Sigmoid colon (tissue), 7 donors: ENCODE results near the gene SCUBE1. TPM values are rescaled to one million over a fixed set of nuclear protein-coding genes. Genes with fewer than 3 reads are reported as not detected.

Source experiments
- DNase-seq: peaks from one replicate; pipeline ENCODE4 v3.0.0-alpha.2; 2019
- H3K27ac ChIP-seq, 4 donors: fragments of 200-600 bp; sonication (generic); one replicate each; pipeline ENCODE4 v1.5.1; 2016 to 2019; ENCODE audit warnings: mild to moderate bottlenecking in 1 of 4
- H3K27me3 ChIP-seq, 3 donors: fragments of 200-600 bp; sonication (generic); one replicate each; pipeline ENCODE4 v1.5.1; 2019; ENCODE audit warnings: mild to moderate bottlenecking in 1 of 3
- H3K36me3 ChIP-seq, 4 donors: fragments of 200-600 bp; sonication (generic); one replicate each; pipeline ENCODE4 v1.5.1; 2016 to 2019
- H3K4me1 ChIP-seq, 4 donors: fragments of 200-600 bp; sonication (generic); one replicate each; pipeline ENCODE4 v1.5.1; 2017 to 2019
- H3K4me3 ChIP-seq, 4 donors: fragments of 200-600 bp; sonication (generic); one replicate each; pipeline ENCODE4 v1.5.1; 2017 to 2019; ENCODE audit warnings: mild to moderate bottlenecking in 2 of 4, moderate library complexity in 1 of 4
- H3K9me3 ChIP-seq, 4 donors: fragments of 200-600 bp in 3 of 4; sonication (generic) in 3 of 4; one replicate each; pipeline versions ENCODE4 v1.5.1 to v1.6.1; 2013 to 2019
- EP300 ChIP-seq, 4 donors: sonication (generic); formaldehyde crosslinking; IDR thresholded peaks; one replicate each; pipeline ENCODE4 v1.6.1; 2017; ENCODE audit warnings: antibody characterized with exemption in 4 of 4
- POLR2A ChIP-seq, 2 donors: fragments of 450-650 bp; IDR thresholded peaks; one replicate each; pipeline ENCODE4 v1.6.1; 2016; ENCODE audit warnings: antibody characterized with exemption in 2 of 2, mild to moderate bottlenecking in 2 of 2, moderate library complexity in 2 of 2
- POLR2AphosphoS5 ChIP-seq, 4 donors: sonication (generic); formaldehyde crosslinking; IDR thresholded peaks; one replicate each; pipeline ENCODE4 v1.6.1; 2017; ENCODE audit warnings: antibody characterized with exemption in 4 of 4
- WGBS, 2 donors: extraction: QIAGEN DNeasy Blood & Tissue Kit; methylation state at CpG; one replicate each; pipeline ENCODE4 v1.1.7; 2013; 5-methylcytosine and 5-hydroxymethylcytosine counted together
- intact Hi-C: fragments of 100-400 bp; cut with DNase I; formaldehyde crosslinking; loops from one replicate; pipeline ENCODE4 v1.15.1; 2023
- polyA plus RNA-seq, 3 donors: library from polyadenylated mRNA; stranded (reverse); fragments of 200-250 nt; gene quantifications; one replicate each; pipeline ENCODE4 v1.2.3, GENCODE V29; 2013
- total RNA-seq, 4 donors: library from RNA; depleted of rRNA; stranded (reverse); fragments of >200 nt; gene quantifications; one replicate each; pipeline ENCODE4 v1.1.0, GENCODE V29; 2016
- TF ChIP-seq, protein P1 (sequence below), 4 experiments: fragments of 450-650 bp in 3 of 4; fragments of 200-600 bp in 1 of 4; IDR thresholded peaks; one replicate each; pipeline ENCODE4 v1.5.1; 2016 to 2019; ENCODE audit warnings: antibody characterized with exemption in 4 of 4, mild to moderate bottlenecking in 3 of 4, moderate library complexity in 2 of 4
- donor health status: healthy with polysubstance abuse.
- donor health status: Bipolar disorder and iron deficiency.
- donor health status: healthy.

SCUBE1 gene
- total and polyA plus RNA-seq, 7 donors, result 0.23 to 1.1 (median 0.55) TPM

DNA sequence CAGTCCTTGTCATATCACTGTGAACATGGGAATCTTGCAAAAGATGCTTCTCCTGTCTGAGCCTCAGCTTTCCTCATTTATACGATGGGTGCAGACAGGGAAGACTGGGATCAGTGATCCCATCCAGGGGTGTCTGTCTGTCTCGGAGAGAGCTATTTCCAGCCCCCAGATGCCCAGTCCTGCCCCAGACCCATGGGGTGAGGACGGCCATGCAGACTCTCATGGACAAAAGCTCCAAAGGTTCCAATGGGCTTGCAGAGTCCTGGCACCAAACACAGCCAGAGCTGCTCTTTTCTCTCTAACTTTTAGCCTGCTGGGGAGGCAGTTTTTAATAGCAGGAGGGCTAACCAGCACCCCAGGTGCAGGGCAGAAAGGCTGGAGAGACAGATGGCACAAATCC is 5.2 kb downstream of the SCUBE1 start:
- Histone ChIP-seq H3K4me1 (peaks cover 0 to 11% (median 9%) of the 10 kb centered on the region in 4 donors), H3K36me3 (no peaks in the 10 kb centered on the region), H3K27ac (peak overlapping the region in 2 of 4 donors; percentile 14 to 70), H3K4me3 (no peak overlapping the region), H3K27me3 (peaks cover 9 to 31% (median 24%) of the 10 kb centered on the region in 3 donors), H3K9me3 (no peaks in the 10 kb centered on the region)
- TF ChIP-seq, protein P1, sequence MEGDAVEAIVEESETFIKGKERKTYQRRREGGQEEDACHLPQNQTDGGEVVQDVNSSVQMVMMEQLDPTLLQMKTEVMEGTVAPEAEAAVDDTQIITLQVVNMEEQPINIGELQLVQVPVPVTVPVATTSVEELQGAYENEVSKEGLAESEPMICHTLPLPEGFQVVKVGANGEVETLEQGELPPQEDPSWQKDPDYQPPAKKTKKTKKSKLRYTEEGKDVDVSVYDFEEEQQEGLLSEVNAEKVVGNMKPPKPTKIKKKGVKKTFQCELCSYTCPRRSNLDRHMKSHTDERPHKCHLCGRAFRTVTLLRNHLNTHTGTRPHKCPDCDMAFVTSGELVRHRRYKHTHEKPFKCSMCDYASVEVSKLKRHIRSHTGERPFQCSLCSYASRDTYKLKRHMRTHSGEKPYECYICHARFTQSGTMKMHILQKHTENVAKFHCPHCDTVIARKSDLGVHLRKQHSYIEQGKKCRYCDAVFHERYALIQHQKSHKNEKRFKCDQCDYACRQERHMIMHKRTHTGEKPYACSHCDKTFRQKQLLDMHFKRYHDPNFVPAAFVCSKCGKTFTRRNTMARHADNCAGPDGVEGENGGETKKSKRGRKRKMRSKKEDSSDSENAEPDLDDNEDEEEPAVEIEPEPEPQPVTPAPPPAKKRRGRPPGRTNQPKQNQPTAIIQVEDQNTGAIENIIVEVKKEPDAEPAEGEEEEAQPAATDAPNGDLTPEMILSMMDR (IDR thresholded peaks at IDR 0.05), result no peak
- no peak for TF ChIP-seq EP300 (IDR thresholded peaks at IDR 0.05)
- no peak for TF ChIP-seq POLR2AphosphoS5 (IDR thresholded peaks at IDR 0.05)
- TF ChIP-seq POLR2A (IDR thresholded peaks at IDR 0.05), result no peak
- no peak for DNase-seq
- WGBS, 2 donors, result 77 to 88% methylated on average over 3 of the region's 3 CpGs
- intact Hi-C loops, result no loop called here

DNA sequence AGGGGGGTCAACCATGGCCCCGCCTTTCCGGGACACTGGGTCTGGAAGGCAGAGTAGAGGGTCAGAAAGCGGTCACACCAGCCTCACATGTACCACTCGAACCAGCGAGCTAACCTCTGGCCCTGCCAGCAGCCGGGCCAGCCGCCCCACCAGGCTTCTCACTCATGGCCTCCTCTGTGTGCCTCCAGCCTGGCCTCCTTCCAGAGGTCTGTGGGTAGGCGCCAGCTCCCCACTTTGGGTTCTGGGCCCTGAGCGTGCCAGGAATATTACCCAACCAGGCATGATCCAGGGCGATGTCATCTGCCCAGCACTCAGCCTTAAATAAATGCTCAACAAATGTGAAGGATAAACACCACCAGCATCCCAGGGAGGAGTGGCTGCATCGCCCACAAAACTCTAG is 5.8 kb downstream of the SCUBE1 start:
- no peak for DNase-seq
- H3K4me1 ChIP-seq, result peaks cover 0 to 6% (median 3%) of the 10 kb centered on the region in 4 donors
- H3K9me3 ChIP-seq, result no peaks in the 10 kb centered on the region

DNA sequence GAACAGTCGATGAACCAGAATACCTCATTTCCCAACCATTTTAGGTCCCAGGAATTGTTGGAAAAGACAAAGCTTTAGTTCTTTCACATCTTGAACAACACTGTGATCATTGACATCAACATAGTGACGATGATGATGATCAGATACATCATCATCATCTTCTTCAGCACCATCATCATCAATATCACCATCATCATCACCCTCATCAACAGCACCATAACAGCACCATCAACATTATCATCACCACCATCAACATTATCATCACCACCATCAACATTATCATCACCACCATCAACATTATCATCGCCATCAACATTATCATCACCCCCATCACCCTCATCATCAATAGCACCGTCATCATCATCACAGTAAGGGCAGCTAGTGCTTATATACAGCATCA is 8.8 kb downstream of the SCUBE1 start:
- intact Hi-C loops, result no loop called here
- DNase-seq, result no peak
- Histone ChIP-seq H3K36me3 (no peaks in the 10 kb centered on the region), H3K4me1 (peaks cover 0 to 4% (median 0%) of the 10 kb centered on the region in 4 donors), H3K27ac (no peak overlapping the region), H3K9me3 (no peaks in the 10 kb centered on the region), H3K4me3 (no peak overlapping the region), H3K27me3 (no peaks in the 10 kb centered on the region)
- WGBS, 2 donors, result 87 to 90% methylated on average over 4 of the region's 4 CpGs
- TF ChIP-seq, protein P1 (IDR thresholded peaks at IDR 0.05), result no peak
- TF ChIP-seq POLR2AphosphoS5 (IDR thresholded peaks at IDR 0.05), result no peak

More for the DNA sequence above, 5.8 kb downstream of the SCUBE1 start:
- H3K27ac ChIP-seq, result peak overlapping the region in 1 of 4 donors; percentile 70
- H3K36me3 ChIP-seq, result no peaks in the 10 kb centered on the region
- H3K4me3 ChIP-seq, result no peak overlapping the region
- intact Hi-C loops, result no loop called here
- no peak for TF ChIP-seq POLR2AphosphoS5 (IDR thresholded peaks at IDR 0.05)
- TF ChIP-seq, protein P1 (IDR thresholded peaks at IDR 0.05), result no peak
- TF ChIP-seq EP300 (IDR thresholded peaks at IDR 0.05), result no peak
- TF ChIP-seq POLR2A (IDR thresholded peaks at IDR 0.05), result no peak
- WGBS, 2 donors, result 80 to 86% methylated on average over 11 of the region's 11 CpGs
- peaks cover 5 to 26% (median 18%) of the 10 kb centered on the region in 3 donors for H3K27me3 ChIP-seq

DNA sequence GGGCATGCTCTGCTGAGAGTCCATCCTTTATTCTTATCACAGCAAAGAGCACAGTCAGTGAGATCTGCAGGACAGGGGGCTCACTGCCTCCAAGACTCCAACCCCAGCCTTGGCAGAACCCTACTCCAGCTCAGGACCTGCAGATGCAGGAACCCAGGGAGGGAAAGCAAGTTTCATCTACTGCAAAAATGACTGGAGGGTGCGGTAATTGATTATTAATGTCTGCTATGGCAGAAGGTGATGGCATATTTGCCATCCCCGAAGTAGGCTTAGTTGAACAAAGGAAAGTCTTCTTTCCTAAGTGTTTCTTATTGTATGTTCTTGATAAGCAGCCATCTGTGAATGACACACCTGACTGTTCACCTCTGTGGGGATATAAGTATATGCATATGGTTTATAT is 9.2 kb downstream of the SCUBE1 start:
- Histone ChIP-seq H3K27ac (no peak overlapping the region), H3K4me3 (no peak overlapping the region), H3K4me1 (peaks cover 0 to 4% (median 0%) of the 10 kb centered on the region in 4 donors), H3K27me3 (no peaks in the 10 kb centered on the region), H3K36me3 (no peaks in the 10 kb centered on the region), H3K9me3 (no peaks in the 10 kb centered on the region)
- intact Hi-C loops, result no loop called here
- WGBS, 2 donors, result 72 to 89% methylated on average over 2 of the region's 2 CpGs
- no peak for DNase-seq
- no peak for TF ChIP-seq POLR2A (IDR thresholded peaks at IDR 0.05)

DNA sequence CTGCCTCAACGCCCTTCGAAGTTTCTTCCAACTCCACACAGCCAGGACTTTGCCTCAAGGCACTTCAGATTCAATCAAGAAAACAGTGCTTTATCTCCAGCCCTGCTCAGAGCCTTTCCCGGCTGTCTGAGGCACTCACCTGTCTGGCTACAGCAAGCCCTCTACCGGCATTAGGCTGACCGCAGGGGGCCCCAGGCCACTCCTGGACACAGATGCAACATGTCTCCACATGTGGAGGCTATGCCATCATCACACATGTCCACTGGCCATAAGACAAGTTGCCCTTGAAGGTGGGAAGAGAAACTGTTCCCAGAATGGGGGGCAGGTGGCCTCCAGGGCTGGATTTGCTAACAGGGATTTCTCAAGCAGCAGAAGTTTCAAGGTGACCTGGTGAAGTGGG is 10.0 kb downstream of the SCUBE1 start:
- Histone ChIP-seq H3K27me3 (no peaks in the 10 kb centered on the region), H3K4me1 (peaks cover 0 to 4% (median 0%) of the 10 kb centered on the region in 4 donors), H3K4me3 (no peak overlapping the region), H3K27ac (no peak overlapping the region), H3K9me3 (no peaks in the 10 kb centered on the region), H3K36me3 (no peaks in the 10 kb centered on the region)
- 92% methylated on average over 5 of the region's 5 CpGs for WGBS, 2 donors
- no peak for DNase-seq
- intact Hi-C loops, result no loop called here
- no peak for TF ChIP-seq EP300 (IDR thresholded peaks at IDR 0.05)
- TF ChIP-seq, protein P1 (IDR thresholded peaks at IDR 0.05), result no peak
- TF ChIP-seq POLR2AphosphoS5 (IDR thresholded peaks at IDR 0.05), result no peak
- no peak for TF ChIP-seq POLR2A (IDR thresholded peaks at IDR 0.05)
